ENCODE measurements around the gene TNFAIP8L2.

TNFAIP8L2 gene

GRCh38 chr1:151137789-151138188, 18.7 kb upstream of the TNFAIP8L2 start:
- no peak for DNase-seq (ENCODE audit: low read depth)
- TF ChIP-seq CTCF (IDR thresholded peaks at IDR 0.05; ENCODE audit: control insufficient read depth, extremely low read depth, insufficient read depth) = no peak
- H3K4me3 ChIP-seq (ENCODE audit: low read depth, low read length) = no peak overlapping the region

- no peak for DNase-seq (ENCODE audit: low read depth)
- TF ChIP-seq CTCF (IDR thresholded peaks at IDR 0.05; ENCODE audit: control insufficient read depth, extremely low read depth, insufficient read depth) = no peak
- no peak overlapping the region for H3K4me3 ChIP-seq (ENCODE audit: low read depth, low read length)
These were observed 13.9 kb upstream of the TNFAIP8L2 start for GRCh38 chr1:151142411-151143056.

- no peak for TF ChIP-seq CTCF (IDR thresholded peaks at IDR 0.05; ENCODE audit: control insufficient read depth, extremely low read depth, insufficient read depth)
- DNase-seq (ENCODE audit: low read depth) = no peak
- H3K4me3 ChIP-seq (ENCODE audit: low read depth, low read length) = no peak overlapping the region
These were observed 13.4 kb upstream of the TNFAIP8L2 start for GRCh38 chr1:151143057-151143435.

- no peak for TF ChIP-seq CTCF (IDR thresholded peaks at IDR 0.05; ENCODE audit: control insufficient read depth, extremely low read depth, insufficient read depth)
- no peak overlapping the region for H3K4me3 ChIP-seq (ENCODE audit: low read depth, low read length)
- DNase-seq (ENCODE audit: low read depth) = no peak
These were observed 12.5 kb upstream of the TNFAIP8L2 start for GRCh38 chr1:151143986-151144385.

GRCh38 chr1:151144474-151145303, 11.8 kb upstream of the TNFAIP8L2 start:
- DNase-seq (ENCODE audit: low read depth) = no peak

GRCh38 chr1:151145304-151146071, 11.0 kb upstream of the TNFAIP8L2 start:
- DNase-seq (ENCODE audit: low read depth) = no peak
- TF ChIP-seq CTCF (IDR thresholded peaks at IDR 0.05; ENCODE audit: control insufficient read depth, extremely low read depth, insufficient read depth) = no peak
- peak overlapping the region; percentile 64 for H3K4me3 ChIP-seq (ENCODE audit: low read depth, low read length)

More at GRCh38 chr1:151144474-151145303, 11.8 kb upstream of the TNFAIP8L2 start:
- H3K4me3 ChIP-seq (ENCODE audit: low read depth, low read length) = no peak overlapping the region
- TF ChIP-seq CTCF (IDR thresholded peaks at IDR 0.05; ENCODE audit: control insufficient read depth, extremely low read depth, insufficient read depth) = no peak
